ENCODE results near the gene CNST.

DNA sequence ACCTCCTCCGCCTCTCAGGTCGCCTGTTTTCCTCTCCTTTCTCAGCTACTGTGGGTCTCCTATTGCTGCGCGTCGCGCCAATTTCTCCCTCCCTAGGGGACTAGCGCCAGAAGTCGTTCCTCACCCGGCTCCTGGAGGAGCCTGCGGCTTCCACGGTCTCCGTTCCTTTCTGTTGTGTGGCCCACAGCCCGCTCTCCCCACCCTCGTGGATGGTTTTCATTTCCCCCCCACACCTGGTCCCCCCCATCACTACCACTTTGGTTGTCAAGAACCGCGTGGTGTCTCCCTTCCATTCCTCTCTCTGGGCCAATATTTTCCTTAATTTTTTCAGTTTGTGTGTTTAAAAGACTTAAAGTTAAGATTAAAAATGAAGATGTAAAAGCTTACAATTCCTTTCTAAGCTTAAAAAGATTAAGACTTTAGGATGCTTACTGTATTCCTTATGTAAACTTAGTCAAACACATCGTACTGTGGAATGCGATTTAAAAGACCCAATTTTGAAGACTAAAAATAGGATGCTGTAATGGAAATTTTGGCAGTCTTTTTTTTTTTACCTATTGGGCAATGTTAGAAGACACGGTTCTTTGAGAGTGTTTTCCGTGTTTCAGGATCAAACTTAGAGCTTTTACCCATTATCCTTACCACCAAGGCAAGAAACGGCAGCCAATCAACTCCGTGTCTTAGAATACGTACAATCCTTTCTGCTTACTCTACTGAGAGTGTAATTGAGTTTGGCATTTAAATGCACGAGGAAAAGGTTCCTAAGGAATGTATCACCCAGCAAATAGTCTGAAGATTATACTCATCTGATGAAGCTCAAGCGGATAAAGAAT is 773 bp downstream of the CNST start:
- TF ChIP-seq, protein P1, sequence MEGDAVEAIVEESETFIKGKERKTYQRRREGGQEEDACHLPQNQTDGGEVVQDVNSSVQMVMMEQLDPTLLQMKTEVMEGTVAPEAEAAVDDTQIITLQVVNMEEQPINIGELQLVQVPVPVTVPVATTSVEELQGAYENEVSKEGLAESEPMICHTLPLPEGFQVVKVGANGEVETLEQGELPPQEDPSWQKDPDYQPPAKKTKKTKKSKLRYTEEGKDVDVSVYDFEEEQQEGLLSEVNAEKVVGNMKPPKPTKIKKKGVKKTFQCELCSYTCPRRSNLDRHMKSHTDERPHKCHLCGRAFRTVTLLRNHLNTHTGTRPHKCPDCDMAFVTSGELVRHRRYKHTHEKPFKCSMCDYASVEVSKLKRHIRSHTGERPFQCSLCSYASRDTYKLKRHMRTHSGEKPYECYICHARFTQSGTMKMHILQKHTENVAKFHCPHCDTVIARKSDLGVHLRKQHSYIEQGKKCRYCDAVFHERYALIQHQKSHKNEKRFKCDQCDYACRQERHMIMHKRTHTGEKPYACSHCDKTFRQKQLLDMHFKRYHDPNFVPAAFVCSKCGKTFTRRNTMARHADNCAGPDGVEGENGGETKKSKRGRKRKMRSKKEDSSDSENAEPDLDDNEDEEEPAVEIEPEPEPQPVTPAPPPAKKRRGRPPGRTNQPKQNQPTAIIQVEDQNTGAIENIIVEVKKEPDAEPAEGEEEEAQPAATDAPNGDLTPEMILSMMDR (conservative IDR thresholded peaks at IDR 0.05; ENCODE audit: low read length): peak; percentile 38; the same call in 1 of the 2 replicates
- TF ChIP-seq EZH2phosphoT487 (IDR thresholded peaks at IDR 0.05; ENCODE audit: borderline replicate concordance, low read depth, low read length): no peak

Measured in OCI-LY7 (cell line).